K562 (cell line): ENCODE results near the gene PRKCB. TPM values are rescaled to one million over a fixed set of nuclear protein-coding genes. Genes with fewer than 3 reads are reported as not detected.

Experiments
- ATAC-seq: fragments of 200-7000 bp; cut with Tn5 transposase; 3 replicates; pipeline ENCODE4 v1.9.1; 2020; ENCODE audit warnings: moderate library complexity
- BruUV-seq: library from RNA; stranded (reverse); fragments of 400-500 nt; replicated peaks from 2 replicates; lab custom pipeline; 2021; lab: Mats Ljungman, UMichigan
- CTCF ChIA-PET: fragments of 300-600 bp; formaldehyde crosslinking; extraction: SDS; loops from one replicate; lab custom pipeline; 2021; ENCODE audit warnings: low intra/inter-chr PET ratio; lab: Yijun Ruan, JAX
- POLR2A ChIA-PET: fragments of 300-600, 350-650 bp; sonication (Branson Sonifier 250); formaldehyde crosslinking; extraction: SDS; loops from one replicate; lab custom pipeline; 2021; ENCODE audit warnings: antibody characterized with exemption, inconsistent platforms; lab: Yijun Ruan, JAX
- DNase-seq, 4 experiments: peaks; one replicate each; pipeline versions ENCODE4 v3.0.0 to v3.0.0-alpha.2; 2011 to 2018; ENCODE audit warnings: low spot score in 3 of 4, mixed read lengths in 3 of 4; ENCODE audit errors: extremely low read depth in 1 of 4
- FAIRE-seq: peaks from 2 replicates; lab custom pipeline; 2011; peaks lifted over from hg19 to GRCh38; lab: Jason Lieb, UNC
- H2AFZ ChIP-seq: 2 replicates; pipeline ENCODE4 v1.6.0; 2011; ENCODE audit warnings: low read depth, low read length, control low read depth, inconsistent platforms
- H3K27ac ChIP-seq: fragments of 200-600 bp; 3 replicates; pipeline ENCODE4 v1.8.0; 2011; ENCODE audit warnings: low read depth, mild to moderate bottlenecking, control low read depth, inconsistent platforms, low read length, moderate library complexity, mixed read lengths; ENCODE audit errors: extremely low read depth
- H3K27me3 ChIP-seq, 2 experiments: fragments of 300-600 bp in 1 of 2; 2 replicates in 1 of 2; 3 replicates in 1 of 2; pipeline versions ENCODE4 v1.6.0 to v1.8.0; 2011; ENCODE audit warnings: inconsistent platforms in 2 of 2, low read length in 2 of 2, mild to moderate bottlenecking in 1 of 2, mixed read lengths in 1 of 2, moderate library complexity in 1 of 2; ENCODE audit not compliant: control insufficient read depth in 2 of 2, insufficient read depth in 2 of 2
- H3K36me3 ChIP-seq: fragments of 300-600 bp; 3 replicates; pipeline ENCODE4 v1.8.0; 2011; ENCODE audit warnings: mild to moderate bottlenecking, low read length, inconsistent platforms; ENCODE audit not compliant: control insufficient read depth, insufficient read depth
- H3K4me1 ChIP-seq, 2 experiments: fragments of 200-600 bp in 1 of 2; replicated peaks in 1 of 2; 2 replicates in 1 of 2; 3 replicates in 1 of 2; pipeline versions ENCODE4 v1.5.1 to v1.8.0; 2011; ENCODE audit warnings: inconsistent platforms in 2 of 2, low read length in 2 of 2, mild to moderate bottlenecking in 1 of 2, mixed read lengths in 1 of 2, moderate library complexity in 1 of 2; ENCODE audit not compliant: control insufficient read depth in 2 of 2, insufficient read depth in 2 of 2
- H3K4me2 ChIP-seq: 2 replicates; pipeline ENCODE4 v1.6.1; 2011; ENCODE audit warnings: low read length, control low read depth, inconsistent platforms, mixed read lengths; ENCODE audit not compliant: insufficient read depth
- H3K4me3 ChIP-seq: fragments of 200-600 bp; sonication (generic), shearing (Covaris generic); 2 replicates; pipeline ENCODE4 v1.5.1; 2016; ENCODE audit warnings: control low read depth, inconsistent platforms
- H3K79me2 ChIP-seq: fragments of 200-600 bp; 3 replicates; pipeline ENCODE4 v1.8.0; 2011; ENCODE audit warnings: low read length, inconsistent platforms; ENCODE audit not compliant: control insufficient read depth, insufficient read depth
- H3K9ac ChIP-seq, 2 experiments: 2 replicates each; pipeline versions ENCODE4 v1.6.0 to v1.6.1; 2011; ENCODE audit warnings: low read depth in 2 of 2, low read length in 2 of 2, control low read depth in 1 of 2, inconsistent platforms in 1 of 2, mild to moderate bottlenecking in 1 of 2, mixed read lengths in 1 of 2; ENCODE audit not compliant: insufficient read depth in 1 of 2
- H3K9me1 ChIP-seq: one replicate; pipeline ENCODE4 v1.6.0; 2011; ENCODE audit warnings: inconsistent platforms, mild to moderate bottlenecking, low read length, moderate library complexity; ENCODE audit not compliant: control insufficient read depth, insufficient read depth
- H3K9me3 ChIP-seq: replicated peaks from 2 replicates; pipeline ENCODE4 v1.5.1; 2011; ENCODE audit warnings: low read depth, low read length, inconsistent platforms; ENCODE audit not compliant: control insufficient read depth, insufficient read depth
- H4K20me1 ChIP-seq: replicated peaks from 2 replicates; pipeline ENCODE4 v1.6.1; 2011; ENCODE audit warnings: low read length, inconsistent platforms, mixed read lengths; ENCODE audit not compliant: control insufficient read depth, insufficient read depth
- FUS ChIP-seq: fragments of 200-400 bp; formaldehyde crosslinking; optimal IDR thresholded peaks from 2 replicates; pipeline ENCODE3; 2017; ENCODE audit warnings: low read depth, low read length
- NFE2 ChIP-seq: IDR thresholded peaks from 2 replicates; pipeline ENCODE4 v1.6.1; 2014; ENCODE audit warnings: antibody characterized with exemption, low read depth
- NR2C1 ChIP-seq, 2 experiments: fragments of 450-650 bp; IDR thresholded peaks; 2 replicates each; pipeline ENCODE4 v1.6.1; 2017; ENCODE audit warnings: mild to moderate bottlenecking in 2 of 2, antibody characterized with exemption in 1 of 2, inconsistent platforms in 1 of 2, missing compliant biosample characterization in 1 of 2, missing genetic modification characterization in 1 of 2
- NR2C2 ChIP-seq, 2 experiments: fragments of 200-800 bp in 1 of 2; sonication (Bioruptor generic) in 1 of 2; sonication (generic) in 1 of 2; formaldehyde crosslinking in 1 of 2; IDR thresholded peaks; 2 replicates each; pipeline versions ENCODE4 v1.6.1 to v1.8.0; 2016 to 2022; ENCODE audit warnings: mild to moderate bottlenecking in 1 of 2, missing compliant biosample characterization in 1 of 2, missing genetic modification characterization in 1 of 2, missing genetic modification reagents in 1 of 2
- NR2F6 ChIP-seq: fragments of 450-650 bp; formaldehyde crosslinking; IDR thresholded peaks from 2 replicates; pipeline ENCODE4 v1.4.0; 2020; ENCODE audit warnings: mild to moderate bottlenecking
- XRCC4 ChIP-seq: IDR thresholded peaks from one replicate; pipeline ENCODE4 v1.6.1; 2011; ENCODE audit not compliant: insufficient read depth, insufficient read length; ENCODE audit errors: extremely low read depth
- WGBS: fragments of 100-300 bp; shearing (Covaris generic); methylation state at CpG from one replicate; pipeline ENCODE4 v1.1.6; 2016; ENCODE audit warnings: low coverage, mixed read lengths; ENCODE audit not compliant: insufficient coverage; ENCODE audit errors: missing lambda C conversion rate; 5-methylcytosine and 5-hydroxymethylcytosine counted together
- in situ Hi-C: fragments of 300-500 bp; cut with MboI; formaldehyde crosslinking; loops from 4 replicates; pipeline ENCODE4 v1.15.0; 2018; ENCODE audit warnings: inconsistent platforms, mixed read lengths
- intact Hi-C: fragments of 100-400 bp; cut with micrococcal nuclease; formaldehyde crosslinking; loops from 2 replicates; pipeline ENCODE4 v1.14.2; 2022
- polyA plus RNA-seq, 8 experiments: library from polyadenylated mRNA; depleted of rRNA in 4 of 8; stranded (reverse) in 5 of 8; unstranded in 3 of 8; fragments of >200 nt; fragmentation: Nextera tagmentation in 2 of 8; fragmentation: Illumina TruSeq in 1 of 8; extraction: Ambion mirVana in 2 of 8; extraction: Trizol in 1 of 8; gene quantifications; 2 replicates each; pipeline versions ENCODE4 v1.2.1 to v1.2.3, GENCODE V29; 2011 to 2014; ENCODE audit warnings: inconsistent platforms in 1 of 8, missing spikeins in 1 of 8
- total RNA-seq, 7 experiments: library from RNA; depleted of rRNA in 6 of 7; stranded (reverse); fragments of >200 nt in 6 of 7; fragmentation: Illumina TruSeq in 2 of 7; extraction: Trizol in 2 of 7; gene quantifications; 2 replicates each; pipeline versions ENCODE4 v1.2.1 to v1.2.3, GENCODE V29; 2011 to 2021; ENCODE audit warnings: low replicate concordance in 1 of 7
- TF ChIP-seq, protein P1 (sequence below): fragments of 450-650 bp; formaldehyde crosslinking; IDR thresholded peaks from 2 replicates; pipeline ENCODE4 v1.4.0; 2022; ENCODE audit warnings: missing genetic modification characterization
- TF ChIP-seq, protein P2 (sequence below): IDR thresholded peaks from 3 replicates; pipeline ENCODE4 v1.6.1; 2011; ENCODE audit warnings: borderline replicate concordance, mild to moderate bottlenecking, moderate library complexity; ENCODE audit not compliant: insufficient read length; ENCODE audit errors: extremely low read depth
- TF ChIP-seq, protein P3 (sequence below): sonication (generic); formaldehyde crosslinking; IDR thresholded peaks from 2 replicates; pipeline ENCODE4 v1.5.0; 2020; ENCODE audit warnings: missing genetic modification reagents
- TF ChIP-seq, protein P4 (sequence below): sonication (generic); formaldehyde crosslinking; IDR thresholded peaks from 2 replicates; pipeline ENCODE4 v1.8.1; 2023; ENCODE audit warnings: mild to moderate bottlenecking, missing genetic modification reagents
- TF ChIP-seq, protein P5 (sequence below): fragments of 450-650 bp; formaldehyde crosslinking; IDR thresholded peaks from 2 replicates; pipeline ENCODE4 v1.4.0; 2020; ENCODE audit warnings: mild to moderate bottlenecking

Gene PRKCB
- total and polyA plus RNA-seq, 9 of the 15 experiments (the other 6 are each of a cell fraction or from before 2014, with no cell fraction given) = 49.9 to 276 (median 148) TPM

DNA sequence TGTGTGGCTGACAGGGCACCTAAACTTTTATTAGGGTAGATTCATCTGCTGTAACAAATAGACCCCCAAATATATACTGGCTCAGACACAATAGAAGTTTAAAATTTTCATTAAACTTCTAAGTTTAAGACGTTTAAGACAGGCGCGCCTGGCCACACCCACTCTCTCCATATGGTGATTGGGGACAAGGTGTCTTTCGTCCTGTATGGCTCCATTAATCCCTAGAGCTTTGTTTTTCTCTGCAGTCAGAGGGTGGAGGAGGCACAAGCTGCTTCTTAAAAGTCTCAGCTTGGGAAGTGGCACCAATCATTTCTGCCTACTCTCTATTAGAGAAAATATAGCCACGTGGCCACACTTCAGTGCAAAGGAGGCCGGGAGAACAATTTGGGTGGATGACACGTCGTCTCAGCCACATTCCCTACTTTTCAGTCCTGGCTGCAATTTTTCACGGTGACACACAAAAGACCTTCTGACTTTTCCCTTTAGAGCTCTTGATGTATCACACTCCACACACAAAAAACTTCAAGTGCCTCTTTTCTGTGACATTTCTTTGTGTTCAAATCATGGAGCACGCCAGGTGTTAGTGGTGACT, 294.8 kb downstream of the PRKCB start:
- no peak for DNase-seq
- Histone ChIP-seq H3K36me3 (peaks cover 70% of the 10 kb centered on the region), H3K4me3 (no peak overlapping the region), H3K79me2 (no peaks in the 10 kb centered on the region), H3K4me1 (peaks cover 5 to 8% of the 10 kb centered on the region in 2 experiments; a peak in 3 of 5 replicates), H4K20me1 (peaks cover 1% of the 10 kb centered on the region; the same call in 1 of the 2 replicates), H3K9me1 (no peaks in the 10 kb centered on the region), H3K9me3 (no peaks in the 10 kb centered on the region), H3K27ac (no peak overlapping the region), H3K4me2 (no peak overlapping the region), H3K9ac (no peak overlapping the region), H3K27me3 (no peaks in the 10 kb centered on the region), H2AFZ (no peak overlapping the region)
- ChIA-PET CTCF (no interaction called here), POLR2A (interaction anchor here (0.6 to 1.2 kb wide), 4 partner anchors 10 to 918 kb away, joined by 3 read pairs; no protein-coding TSS in a partner anchor)
- no TSS peak for BruUV-seq
- intact Hi-C loops = no loop called here
- ATAC-seq = no peak
- no peak for FAIRE-seq
- WGBS = 97% methylated on average over 10 of the region's 10 CpGs
- in situ Hi-C loops = no loop called here
- TF ChIP-seq NR2F6 (CRISPR knock-in tag) (no peak), NFE2 (no peak), NR2C2 (CRISPR knock-in tag; IDR thresholded peaks at IDR 0.05) (no peak), NR2C2 (tag; IDR thresholded peaks at IDR 0.05) (no peak), NR2C1 (IDR thresholded peaks at IDR 0.05) (no peak), NR2C1 (tag; IDR thresholded peaks at IDR 0.05) (no peak), FUS (no peak), XRCC4 (no peak)
- TF ChIP-seq, protein P1, sequence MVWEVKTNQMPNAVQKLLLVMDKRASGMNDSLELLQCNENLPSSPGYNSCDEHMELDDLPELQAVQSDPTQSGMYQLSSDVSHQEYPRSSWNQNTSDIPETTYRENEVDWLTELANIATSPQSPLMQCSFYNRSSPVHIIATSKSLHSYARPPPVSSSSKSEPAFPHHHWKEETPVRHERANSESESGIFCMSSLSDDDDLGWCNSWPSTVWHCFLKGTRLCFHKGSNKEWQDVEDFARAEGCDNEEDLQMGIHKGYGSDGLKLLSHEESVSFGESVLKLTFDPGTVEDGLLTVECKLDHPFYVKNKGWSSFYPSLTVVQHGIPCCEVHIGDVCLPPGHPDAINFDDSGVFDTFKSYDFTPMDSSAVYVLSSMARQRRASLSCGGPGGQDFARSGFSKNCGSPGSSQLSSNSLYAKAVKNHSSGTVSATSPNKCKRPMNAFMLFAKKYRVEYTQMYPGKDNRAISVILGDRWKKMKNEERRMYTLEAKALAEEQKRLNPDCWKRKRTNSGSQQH = no peak
- TF ChIP-seq, protein P2, sequence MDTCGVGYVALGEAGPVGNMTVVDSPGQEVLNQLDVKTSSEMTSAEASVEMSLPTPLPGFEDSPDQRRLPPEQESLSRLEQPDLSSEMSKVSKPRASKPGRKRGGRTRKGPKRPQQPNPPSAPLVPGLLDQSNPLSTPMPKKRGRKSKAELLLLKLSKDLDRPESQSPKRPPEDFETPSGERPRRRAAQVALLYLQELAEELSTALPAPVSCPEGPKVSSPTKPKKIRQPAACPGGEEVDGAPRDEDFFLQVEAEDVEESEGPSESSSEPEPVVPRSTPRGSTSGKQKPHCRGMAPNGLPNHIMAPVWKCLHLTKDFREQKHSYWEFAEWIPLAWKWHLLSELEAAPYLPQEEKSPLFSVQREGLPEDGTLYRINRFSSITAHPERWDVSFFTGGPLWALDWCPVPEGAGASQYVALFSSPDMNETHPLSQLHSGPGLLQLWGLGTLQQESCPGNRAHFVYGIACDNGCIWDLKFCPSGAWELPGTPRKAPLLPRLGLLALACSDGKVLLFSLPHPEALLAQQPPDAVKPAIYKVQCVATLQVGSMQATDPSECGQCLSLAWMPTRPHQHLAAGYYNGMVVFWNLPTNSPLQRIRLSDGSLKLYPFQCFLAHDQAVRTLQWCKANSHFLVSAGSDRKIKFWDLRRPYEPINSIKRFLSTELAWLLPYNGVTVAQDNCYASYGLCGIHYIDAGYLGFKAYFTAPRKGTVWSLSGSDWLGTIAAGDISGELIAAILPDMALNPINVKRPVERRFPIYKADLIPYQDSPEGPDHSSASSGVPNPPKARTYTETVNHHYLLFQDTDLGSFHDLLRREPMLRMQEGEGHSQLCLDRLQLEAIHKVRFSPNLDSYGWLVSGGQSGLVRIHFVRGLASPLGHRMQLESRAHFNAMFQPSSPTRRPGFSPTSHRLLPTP = no peak
- TF ChIP-seq, protein P3, sequence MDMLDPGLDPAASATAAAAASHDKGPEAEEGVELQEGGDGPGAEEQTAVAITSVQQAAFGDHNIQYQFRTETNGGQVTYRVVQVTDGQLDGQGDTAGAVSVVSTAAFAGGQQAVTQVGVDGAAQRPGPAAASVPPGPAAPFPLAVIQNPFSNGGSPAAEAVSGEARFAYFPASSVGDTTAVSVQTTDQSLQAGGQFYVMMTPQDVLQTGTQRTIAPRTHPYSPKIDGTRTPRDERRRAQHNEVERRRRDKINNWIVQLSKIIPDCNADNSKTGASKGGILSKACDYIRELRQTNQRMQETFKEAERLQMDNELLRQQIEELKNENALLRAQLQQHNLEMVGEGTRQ (CRISPR knock-in tag) = no peak
- TF ChIP-seq, protein P4, sequence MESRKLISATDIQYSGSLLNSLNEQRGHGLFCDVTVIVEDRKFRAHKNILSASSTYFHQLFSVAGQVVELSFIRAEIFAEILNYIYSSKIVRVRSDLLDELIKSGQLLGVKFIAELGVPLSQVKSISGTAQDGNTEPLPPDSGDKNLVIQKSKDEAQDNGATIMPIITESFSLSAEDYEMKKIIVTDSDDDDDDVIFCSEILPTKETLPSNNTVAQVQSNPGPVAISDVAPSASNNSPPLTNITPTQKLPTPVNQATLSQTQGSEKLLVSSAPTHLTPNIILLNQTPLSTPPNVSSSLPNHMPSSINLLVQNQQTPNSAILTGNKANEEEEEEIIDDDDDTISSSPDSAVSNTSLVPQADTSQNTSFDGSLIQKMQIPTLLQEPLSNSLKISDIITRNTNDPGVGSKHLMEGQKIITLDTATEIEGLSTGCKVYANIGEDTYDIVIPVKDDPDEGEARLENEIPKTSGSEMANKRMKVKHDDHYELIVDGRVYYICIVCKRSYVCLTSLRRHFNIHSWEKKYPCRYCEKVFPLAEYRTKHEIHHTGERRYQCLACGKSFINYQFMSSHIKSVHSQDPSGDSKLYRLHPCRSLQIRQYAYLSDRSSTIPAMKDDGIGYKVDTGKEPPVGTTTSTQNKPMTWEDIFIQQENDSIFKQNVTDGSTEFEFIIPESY (CRISPR knock-in tag) = no peak
- TF ChIP-seq, protein P5, sequence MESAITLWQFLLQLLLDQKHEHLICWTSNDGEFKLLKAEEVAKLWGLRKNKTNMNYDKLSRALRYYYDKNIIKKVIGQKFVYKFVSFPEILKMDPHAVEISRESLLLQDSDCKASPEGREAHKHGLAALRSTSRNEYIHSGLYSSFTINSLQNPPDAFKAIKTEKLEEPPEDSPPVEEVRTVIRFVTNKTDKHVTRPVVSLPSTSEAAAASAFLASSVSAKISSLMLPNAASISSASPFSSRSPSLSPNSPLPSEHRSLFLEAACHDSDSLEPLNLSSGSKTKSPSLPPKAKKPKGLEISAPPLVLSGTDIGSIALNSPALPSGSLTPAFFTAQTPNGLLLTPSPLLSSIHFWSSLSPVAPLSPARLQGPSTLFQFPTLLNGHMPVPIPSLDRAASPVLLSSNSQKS (CRISPR knock-in tag) = no peak
